Neural cell (in vitro differentiated cells): Measurements from ENCODE around the gene EDAR. TPM values are rescaled to one million over a fixed set of nuclear protein-coding genes. Genes with fewer than 3 reads are reported as not detected.

Experiments used
- H2AFZ ChIP-seq: fragments of 200-600, 300-800 bp; sonication (generic), shearing (Covaris generic); 2 replicates; pipeline ENCODE4 v1.6.0; 2014; ENCODE audit warnings: low read depth, mild to moderate bottlenecking, antibody characterized with exemption, low read length, moderate library complexity
- H3F3A ChIP-seq: fragments of 200-600 bp; shearing (Covaris generic); 2 replicates; pipeline ENCODE4 v1.6.1; 2016; ENCODE audit warnings: mild to moderate bottlenecking, moderate library complexity, mixed read lengths, antibody characterized with exemption, low read length; ENCODE audit not compliant: insufficient read depth, poor library complexity, severe bottlenecking
- H3K27ac ChIP-seq: fragments of 200-600, 300-800 bp; sonication (generic), shearing (Covaris generic); 2 replicates; pipeline ENCODE4 v1.5.1; 2014; ENCODE audit warnings: mild to moderate bottlenecking, low read length, moderate library complexity
- H3K27me3 ChIP-seq: fragments of 300-800, 200-600 bp; sonication (generic), shearing (Covaris generic); 2 replicates; pipeline ENCODE4 v1.6.0; 2014; ENCODE audit warnings: mild to moderate bottlenecking, low read depth, low read length, moderate library complexity; ENCODE audit not compliant: insufficient read depth
- H3K36me3 ChIP-seq: fragments of 300-800, 200-600 bp; sonication (generic), shearing (Covaris generic); 2 replicates; pipeline ENCODE4 v1.5.1; 2014; ENCODE audit warnings: mild to moderate bottlenecking, antibody characterized with exemption, low read length, moderate library complexity; ENCODE audit not compliant: insufficient read depth
- H3K4me2 ChIP-seq: fragments of 300-800, 200-600 bp; sonication (generic), shearing (Covaris generic); 2 replicates; pipeline ENCODE4 v1.6.0; 2014; ENCODE audit warnings: mild to moderate bottlenecking, low read length
- H3K4me3 ChIP-seq: fragments of 300-800, 200-600 bp; sonication (generic), shearing (Covaris generic); 2 replicates; pipeline ENCODE4 v1.5.1; 2014; ENCODE audit warnings: mild to moderate bottlenecking, low read length, moderate library complexity
- H3K79me2 ChIP-seq: fragments of 200-600 bp; shearing (Covaris generic); replicated peaks from 2 replicates; pipeline ENCODE4 v1.6.0; 2014; ENCODE audit warnings: mild to moderate bottlenecking, low read length, moderate library complexity; ENCODE audit not compliant: insufficient read depth
- H3K9ac ChIP-seq: fragments of 300-800, 200-600 bp; sonication (generic), shearing (Covaris generic); 2 replicates; pipeline ENCODE4 v1.6.1; 2016; ENCODE audit warnings: mild to moderate bottlenecking, low read length, mixed read lengths
- H3K9me2 ChIP-seq: fragments of 200-600 bp; shearing (Covaris generic); 2 replicates; pipeline ENCODE4 v1.6.1; 2016; ENCODE audit warnings: mild to moderate bottlenecking, low read length, mixed read lengths; ENCODE audit not compliant: insufficient read depth
- H3K9me3 ChIP-seq: fragments of 200-600, 300-800 bp; sonication (generic), shearing (Covaris generic); 2 replicates; pipeline ENCODE4 v1.6.1; 2016; ENCODE audit warnings: mild to moderate bottlenecking, mixed run types, low read length, moderate library complexity, mixed read lengths
- H4K20me1 ChIP-seq: fragments of 200-600 bp; shearing (Covaris generic); 2 replicates; pipeline ENCODE4 v1.6.1; 2016; ENCODE audit warnings: mild to moderate bottlenecking, mixed run types; ENCODE audit not compliant: insufficient read depth
- EP300 ChIP-seq: fragments of 450-650 bp; conservative IDR thresholded peaks from 2 replicates; pipeline ENCODE4 v1.6.1; 2014; ENCODE audit warnings: antibody characterized with exemption, mild to moderate bottlenecking, moderate library complexity; ENCODE audit not compliant: poor library complexity, severe bottlenecking
- EZH2 ChIP-seq: fragments of 200-600, 300-800 bp; shearing (Covaris generic), sonication (generic); IDR thresholded peaks from 2 replicates; pipeline ENCODE4 v1.6.1; 2014; ENCODE audit warnings: antibody characterized with exemption, low read length, borderline replicate concordance, mild to moderate bottlenecking; ENCODE audit not compliant: insufficient read depth, poor library complexity, severe bottlenecking
- MXI1 ChIP-seq: fragments of 450-650 bp; conservative IDR thresholded peaks from 2 replicates; pipeline ENCODE4 v1.6.1; 2014; ENCODE audit warnings: antibody characterized with exemption, mild to moderate bottlenecking; ENCODE audit not compliant: poor library complexity, severe bottlenecking
- POLR2AphosphoS5 ChIP-seq: IDR thresholded peaks from 2 replicates; pipeline ENCODE4 v1.6.1; 2012
- RAD21 ChIP-seq: fragments of 450-650 bp; conservative IDR thresholded peaks from 2 replicates; pipeline ENCODE4 v1.6.1; 2014; ENCODE audit warnings: antibody characterized with exemption, mild to moderate bottlenecking, moderate library complexity
- SMC3 ChIP-seq: fragments of 450-650 bp; conservative IDR thresholded peaks from 2 replicates; pipeline ENCODE4 v1.6.1; 2014; ENCODE audit warnings: antibody characterized with exemption, mild to moderate bottlenecking, moderate library complexity; ENCODE audit not compliant: poor library complexity
- TAF1 ChIP-seq: IDR thresholded peaks from 2 replicates; pipeline ENCODE4 v1.6.1; 2012; ENCODE audit warnings: low read depth
- polyA plus RNA-seq: library from polyadenylated mRNA; depleted of rRNA; stranded (reverse); fragments of >200 nt; gene quantifications from 2 replicates; pipeline ENCODE4 v1.2.3, GENCODE V29; 2014
- TF ChIP-seq, protein P1 (sequence below): IDR thresholded peaks from 2 replicates; pipeline ENCODE4 v1.6.1; 2012; ENCODE audit warnings: borderline replicate concordance
- TF ChIP-seq, protein P2 (sequence below): fragments of 450-650 bp; IDR thresholded peaks from 2 replicates; pipeline ENCODE4 v1.5.1; 2014; ENCODE audit warnings: antibody characterized with exemption, mild to moderate bottlenecking, moderate library complexity; ENCODE audit not compliant: poor library complexity, severe bottlenecking

The EDAR gene
- polyA plus RNA-seq, 1 donor from 2014 or later, result not detected

DNA sequence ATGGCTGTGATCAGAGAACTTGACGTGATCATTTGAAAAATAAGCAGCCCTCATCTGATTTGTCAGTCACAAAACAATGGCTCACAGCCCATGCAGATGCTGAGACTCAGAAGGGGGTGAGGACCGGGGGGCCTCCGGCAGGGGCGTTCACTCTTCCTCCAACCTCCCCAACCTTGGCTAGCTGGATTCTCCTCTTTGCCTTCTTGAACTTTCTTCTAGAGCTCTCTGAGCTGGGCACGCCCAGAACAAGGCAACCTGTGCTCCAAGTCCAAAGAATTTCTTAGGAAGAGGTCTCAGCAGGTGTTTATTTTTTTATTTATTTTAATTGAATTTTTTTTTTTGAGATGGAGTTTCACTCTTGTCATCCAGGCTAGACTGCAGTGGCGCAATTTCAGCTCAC is 16.4 kb downstream of the EDAR start:
- Histone ChIP-seq H3K4me2 (no peak overlapping the region), H3K9ac (no peak overlapping the region), H3K9me2 (no peaks in the 10 kb centered on the region), H3K4me3 (no peak overlapping the region), H3K27me3 (no peaks in the 10 kb centered on the region), H3K36me3 (no peaks in the 10 kb centered on the region), H3K9me3 (no peaks in the 10 kb centered on the region), H3K79me2 (no peaks in the 10 kb centered on the region), H2AFZ (no peak overlapping the region), H3K27ac (no peak overlapping the region), H4K20me1 (no peaks in the 10 kb centered on the region), H3F3A (no peaks in the 10 kb centered on the region)
- TF ChIP-seq POLR2AphosphoS5, result no peak

DNA sequence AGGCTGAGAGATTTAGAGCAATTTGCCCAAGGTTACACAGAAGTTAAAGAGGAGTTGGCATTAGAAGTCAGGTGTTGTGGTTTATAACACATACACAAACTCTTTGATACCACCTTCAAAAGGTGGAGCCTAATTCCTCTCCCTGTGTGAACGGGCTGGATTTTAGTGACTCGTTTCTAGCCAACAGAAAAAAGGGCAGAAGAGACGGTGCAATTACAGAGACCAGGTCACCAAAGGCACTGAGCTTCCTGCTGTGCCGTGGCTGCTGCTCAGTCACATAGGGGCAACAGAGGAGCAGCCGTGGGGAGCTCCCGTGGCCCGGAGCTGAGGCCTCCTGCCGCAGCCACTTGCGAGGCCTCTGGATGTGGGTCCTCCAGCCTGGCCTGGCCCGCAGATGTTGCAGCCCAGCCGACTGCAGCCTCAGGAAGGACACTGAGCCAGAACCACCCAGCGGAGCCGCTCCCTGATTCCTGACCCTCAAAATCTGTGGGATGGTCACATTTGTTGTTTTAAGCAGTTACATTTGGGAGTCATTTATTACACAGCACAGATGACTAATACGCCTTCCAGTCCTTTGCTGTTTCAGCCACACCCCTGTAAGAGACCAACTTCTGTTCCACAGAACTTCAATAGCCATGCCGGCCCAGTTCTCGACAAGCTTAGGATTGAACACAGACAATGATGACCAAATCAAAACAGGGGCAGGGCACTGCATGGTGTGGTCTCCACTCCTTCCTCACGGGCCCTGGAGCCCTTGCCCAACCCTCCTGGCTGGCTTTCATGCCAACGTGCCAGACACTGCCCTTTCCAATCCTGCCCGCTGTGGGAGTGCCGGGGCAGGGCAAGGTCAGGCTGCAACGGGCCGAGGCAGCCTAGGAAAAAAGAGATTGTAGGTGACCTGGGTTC is 17.1 kb downstream of the EDAR start:
- H3K79me2 ChIP-seq, result no peaks in the 10 kb centered on the region
- H3K9ac ChIP-seq, result no peak overlapping the region
- no peaks in the 10 kb centered on the region for H3K27me3 ChIP-seq
- no peaks in the 10 kb centered on the region for H3K36me3 ChIP-seq
- H3F3A ChIP-seq, result no peaks in the 10 kb centered on the region
- no peak overlapping the region for H3K4me3 ChIP-seq
- TF ChIP-seq, protein P1, sequence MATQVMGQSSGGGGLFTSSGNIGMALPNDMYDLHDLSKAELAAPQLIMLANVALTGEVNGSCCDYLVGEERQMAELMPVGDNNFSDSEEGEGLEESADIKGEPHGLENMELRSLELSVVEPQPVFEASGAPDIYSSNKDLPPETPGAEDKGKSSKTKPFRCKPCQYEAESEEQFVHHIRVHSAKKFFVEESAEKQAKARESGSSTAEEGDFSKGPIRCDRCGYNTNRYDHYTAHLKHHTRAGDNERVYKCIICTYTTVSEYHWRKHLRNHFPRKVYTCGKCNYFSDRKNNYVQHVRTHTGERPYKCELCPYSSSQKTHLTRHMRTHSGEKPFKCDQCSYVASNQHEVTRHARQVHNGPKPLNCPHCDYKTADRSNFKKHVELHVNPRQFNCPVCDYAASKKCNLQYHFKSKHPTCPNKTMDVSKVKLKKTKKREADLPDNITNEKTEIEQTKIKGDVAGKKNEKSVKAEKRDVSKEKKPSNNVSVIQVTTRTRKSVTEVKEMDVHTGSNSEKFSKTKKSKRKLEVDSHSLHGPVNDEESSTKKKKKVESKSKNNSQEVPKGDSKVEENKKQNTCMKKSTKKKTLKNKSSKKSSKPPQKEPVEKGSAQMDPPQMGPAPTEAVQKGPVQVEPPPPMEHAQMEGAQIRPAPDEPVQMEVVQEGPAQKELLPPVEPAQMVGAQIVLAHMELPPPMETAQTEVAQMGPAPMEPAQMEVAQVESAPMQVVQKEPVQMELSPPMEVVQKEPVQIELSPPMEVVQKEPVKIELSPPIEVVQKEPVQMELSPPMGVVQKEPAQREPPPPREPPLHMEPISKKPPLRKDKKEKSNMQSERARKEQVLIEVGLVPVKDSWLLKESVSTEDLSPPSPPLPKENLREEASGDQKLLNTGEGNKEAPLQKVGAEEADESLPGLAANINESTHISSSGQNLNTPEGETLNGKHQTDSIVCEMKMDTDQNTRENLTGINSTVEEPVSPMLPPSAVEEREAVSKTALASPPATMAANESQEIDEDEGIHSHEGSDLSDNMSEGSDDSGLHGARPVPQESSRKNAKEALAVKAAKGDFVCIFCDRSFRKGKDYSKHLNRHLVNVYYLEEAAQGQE, result no peak
- TF ChIP-seq SMC3 (no peak), EP300 (no peak), EZH2 (no peak), RAD21 (no peak), POLR2AphosphoS5 (no peak), TAF1 (no peak), MXI1 (no peak)
- TF ChIP-seq, protein P2, sequence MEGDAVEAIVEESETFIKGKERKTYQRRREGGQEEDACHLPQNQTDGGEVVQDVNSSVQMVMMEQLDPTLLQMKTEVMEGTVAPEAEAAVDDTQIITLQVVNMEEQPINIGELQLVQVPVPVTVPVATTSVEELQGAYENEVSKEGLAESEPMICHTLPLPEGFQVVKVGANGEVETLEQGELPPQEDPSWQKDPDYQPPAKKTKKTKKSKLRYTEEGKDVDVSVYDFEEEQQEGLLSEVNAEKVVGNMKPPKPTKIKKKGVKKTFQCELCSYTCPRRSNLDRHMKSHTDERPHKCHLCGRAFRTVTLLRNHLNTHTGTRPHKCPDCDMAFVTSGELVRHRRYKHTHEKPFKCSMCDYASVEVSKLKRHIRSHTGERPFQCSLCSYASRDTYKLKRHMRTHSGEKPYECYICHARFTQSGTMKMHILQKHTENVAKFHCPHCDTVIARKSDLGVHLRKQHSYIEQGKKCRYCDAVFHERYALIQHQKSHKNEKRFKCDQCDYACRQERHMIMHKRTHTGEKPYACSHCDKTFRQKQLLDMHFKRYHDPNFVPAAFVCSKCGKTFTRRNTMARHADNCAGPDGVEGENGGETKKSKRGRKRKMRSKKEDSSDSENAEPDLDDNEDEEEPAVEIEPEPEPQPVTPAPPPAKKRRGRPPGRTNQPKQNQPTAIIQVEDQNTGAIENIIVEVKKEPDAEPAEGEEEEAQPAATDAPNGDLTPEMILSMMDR, result no peak
- H4K20me1 ChIP-seq, result no peaks in the 10 kb centered on the region
- no peak overlapping the region for H3K4me2 ChIP-seq
- H2AFZ ChIP-seq, result no peak overlapping the region
- no peak overlapping the region for H3K27ac ChIP-seq
- no peaks in the 10 kb centered on the region for H3K9me2 ChIP-seq
- no peaks in the 10 kb centered on the region for H3K9me3 ChIP-seq
